Thyroid gland (tissue), 4 donors: ENCODE results near the gene ARHGAP18. TPM values are rescaled to one million over a fixed set of nuclear protein-coding genes. Genes with fewer than 3 reads are reported as not detected.
A peak's percentile ranks its signal among the peaks of the same experiment; 100 is the strongest.

Experiments
- DNase-seq, 2 donors: peaks; one replicate each; pipeline ENCODE4 v3.0.0-alpha.2; 2019
- H3K27ac ChIP-seq, 3 donors: fragments of 200-600 bp; sonication (generic); 1 replicate in 2 of 3; 2 replicates in 1 of 3; pipeline ENCODE4 v1.5.1; 2016 to 2019; ENCODE audit warnings: mild to moderate bottlenecking in 1 of 3, moderate library complexity in 1 of 3
- H3K27me3 ChIP-seq: fragments of 200-600 bp; sonication (generic); one replicate; pipeline ENCODE4 v1.5.1; 2019
- H3K36me3 ChIP-seq, 2 donors: fragments of 200-600 bp; sonication (generic); one replicate each; pipeline ENCODE4 v1.5.1; 2016 to 2019
- H3K4me1 ChIP-seq, 2 donors: fragments of 200-600 bp; sonication (generic); one replicate each; pipeline ENCODE4 v1.5.1; 2017 to 2019
- H3K4me3 ChIP-seq, 3 donors: fragments of 200-600 bp; sonication (generic); replicated peaks in 1 of 3; 1 replicate in 2 of 3; 2 replicates in 1 of 3; pipeline ENCODE4 v1.5.1; 2016; ENCODE audit warnings: mild to moderate bottlenecking in 1 of 3
- H3K9me3 ChIP-seq: fragments of 200-600 bp; sonication (generic); one replicate; pipeline ENCODE4 v1.5.1; 2017
- CTCF ChIP-seq, 6 experiments: fragments of 200-600 bp in 3 of 6; fragments of 450-650 bp in 3 of 6; sonication (generic) in 3 of 6; IDR thresholded peaks; one replicate each; pipeline ENCODE4 v1.5.1; 2016 to 2019; ENCODE audit warnings: antibody characterized with exemption in 6 of 6, mild to moderate bottlenecking in 2 of 6, inconsistent platforms in 1 of 6, moderate library complexity in 1 of 6
- POLR2A ChIP-seq, 2 donors: fragments of 450-650 bp; IDR thresholded peaks; one replicate each; pipeline ENCODE4 v1.6.1; 2017; ENCODE audit warnings: antibody characterized with exemption in 2 of 2, mild to moderate bottlenecking in 2 of 2, moderate library complexity in 1 of 2
- WGBS, 2 donors: methylation state at CpG; one replicate each; pipeline ENCODE4 v1.1.5; 2017; 5-methylcytosine and 5-hydroxymethylcytosine counted together
- intact Hi-C: fragments of 100-400 bp; cut with DNase I; formaldehyde crosslinking; loops from one replicate; pipeline ENCODE4 v1.15.1; 2023
- total RNA-seq, 4 donors: library from RNA; depleted of rRNA; stranded (reverse); fragments of >200 nt; gene quantifications; one replicate each; pipeline ENCODE4 v1.2.3, GENCODE V29; 2016

Gene ARHGAP18
- total RNA-seq, 4 donors from 2014 or later: 26.5 to 31.6 (median 28.3) TPM

- no peak for DNase-seq
- no peaks in the 10 kb centered on the region for H3K9me3 ChIP-seq
- no peaks in the 10 kb centered on the region for H3K27me3 ChIP-seq
- peak overlapping the region in 1 of 3 donors; percentile 8 for H3K27ac ChIP-seq
- WGBS, 2 donors: 72 to 86% methylated on average over 4 of the region's 4 CpGs
- no peak for TF ChIP-seq CTCF (IDR thresholded peaks at IDR 0.05)
- TF ChIP-seq POLR2A (IDR thresholded peaks at IDR 0.05): no peak
- no peaks in the 10 kb centered on the region for H3K36me3 ChIP-seq
- intact Hi-C loops: no loop called here
- no peak overlapping the region for H3K4me3 ChIP-seq
- H3K4me1 ChIP-seq: peaks cover 14 to 16% of the 10 kb centered on the region in 2 donors
Measured at GRCh38 chr6:129609635-129610034, 100.3 kb downstream of the ARHGAP18 start.

GRCh38 chr6:129608886-129609537 lies 101.0 kb downstream of the ARHGAP18 start:
- no peak for DNase-seq
- peak overlapping the region in 1 of 3 donors; percentile 19 for H3K27ac ChIP-seq
- WGBS, 2 donors: 64% methylated on average over 3 of the region's 3 CpGs

GRCh38 chr6:129607581-129608186 lies 102.3 kb downstream of the ARHGAP18 start:
- peaks cover 14 to 16% of the 10 kb centered on the region in 2 donors for H3K4me1 ChIP-seq
- intact Hi-C loops: no loop called here
- H3K4me3 ChIP-seq: no peak overlapping the region
- TF ChIP-seq POLR2A (IDR thresholded peaks at IDR 0.05) (no peak), CTCF (IDR thresholded peaks at IDR 0.05) (no peak)
- no peaks in the 10 kb centered on the region for H3K27me3 ChIP-seq
- 57 to 63% methylated on average over 6 of the region's 6 CpGs for WGBS, 2 donors
- DNase-seq: peak; percentile 42 to 45
- H3K36me3 ChIP-seq: no peaks in the 10 kb centered on the region
- H3K9me3 ChIP-seq: no peaks in the 10 kb centered on the region
- peak overlapping the region in 1 of 3 donors; percentile 19 for H3K27ac ChIP-seq

More at GRCh38 chr6:129608886-129609537, 101.0 kb downstream of the ARHGAP18 start:
- Histone ChIP-seq H3K4me1 (peaks cover 14 to 16% of the 10 kb centered on the region in 2 donors), H3K27me3 (no peaks in the 10 kb centered on the region), H3K36me3 (no peaks in the 10 kb centered on the region), H3K4me3 (no peak overlapping the region), H3K9me3 (no peaks in the 10 kb centered on the region)
- intact Hi-C loops: no loop called here
- TF ChIP-seq CTCF (IDR thresholded peaks at IDR 0.05): no peak
- TF ChIP-seq POLR2A (IDR thresholded peaks at IDR 0.05): no peak

GRCh38 chr6:129606664-129607063 lies 103.3 kb downstream of the ARHGAP18 start:
- intact Hi-C loops: no loop called here
- Histone ChIP-seq H3K4me1 (peaks cover 14 to 16% of the 10 kb centered on the region in 2 donors), H3K36me3 (no peaks in the 10 kb centered on the region), H3K27ac (no peak overlapping the region), H3K27me3 (no peaks in the 10 kb centered on the region), H3K4me3 (no peak overlapping the region), H3K9me3 (no peaks in the 10 kb centered on the region)
- TF ChIP-seq CTCF (IDR thresholded peaks at IDR 0.05) (no peak), POLR2A (IDR thresholded peaks at IDR 0.05) (no peak)
- 94 to 97% methylated on average over 5 of the region's 5 CpGs for WGBS, 2 donors
- DNase-seq: no peak

- H3K9me3 ChIP-seq: no peaks in the 10 kb centered on the region
- H3K36me3 ChIP-seq: no peaks in the 10 kb centered on the region
- H3K27ac ChIP-seq: no peak overlapping the region
- H3K4me3 ChIP-seq: no peak overlapping the region
- DNase-seq: no peak
- no peaks in the 10 kb centered on the region for H3K27me3 ChIP-seq
- no peak for TF ChIP-seq POLR2A (IDR thresholded peaks at IDR 0.05)
- TF ChIP-seq CTCF (IDR thresholded peaks at IDR 0.05): no peak
- H3K4me1 ChIP-seq: peaks cover 14 to 16% of the 10 kb centered on the region in 2 donors
- intact Hi-C loops: no loop called here
- WGBS, 2 donors: 91 to 92% methylated on average over 7 of the region's 7 CpGs
Measured at GRCh38 chr6:129605967-129606366, 104.0 kb downstream of the ARHGAP18 start.
